ENCODE measurements around the gene TM2D3. TPM values are rescaled to one million over a fixed set of nuclear protein-coding genes. Genes with fewer than 3 reads are reported as not detected.

The TM2D3 gene, protein sequence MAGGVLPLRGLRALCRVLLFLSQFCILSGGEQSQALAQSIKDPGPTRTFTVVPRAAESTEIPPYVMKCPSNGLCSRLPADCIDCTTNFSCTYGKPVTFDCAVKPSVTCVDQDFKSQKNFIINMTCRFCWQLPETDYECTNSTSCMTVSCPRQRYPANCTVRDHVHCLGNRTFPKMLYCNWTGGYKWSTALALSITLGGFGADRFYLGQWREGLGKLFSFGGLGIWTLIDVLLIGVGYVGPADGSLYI
- 10 to 100 TPM; 64.4 to 74.1 (median 66.0) TPM for polyA plus RNA-seq (ENCODE audit: insufficient read length in 3 of 3)

DNA sequence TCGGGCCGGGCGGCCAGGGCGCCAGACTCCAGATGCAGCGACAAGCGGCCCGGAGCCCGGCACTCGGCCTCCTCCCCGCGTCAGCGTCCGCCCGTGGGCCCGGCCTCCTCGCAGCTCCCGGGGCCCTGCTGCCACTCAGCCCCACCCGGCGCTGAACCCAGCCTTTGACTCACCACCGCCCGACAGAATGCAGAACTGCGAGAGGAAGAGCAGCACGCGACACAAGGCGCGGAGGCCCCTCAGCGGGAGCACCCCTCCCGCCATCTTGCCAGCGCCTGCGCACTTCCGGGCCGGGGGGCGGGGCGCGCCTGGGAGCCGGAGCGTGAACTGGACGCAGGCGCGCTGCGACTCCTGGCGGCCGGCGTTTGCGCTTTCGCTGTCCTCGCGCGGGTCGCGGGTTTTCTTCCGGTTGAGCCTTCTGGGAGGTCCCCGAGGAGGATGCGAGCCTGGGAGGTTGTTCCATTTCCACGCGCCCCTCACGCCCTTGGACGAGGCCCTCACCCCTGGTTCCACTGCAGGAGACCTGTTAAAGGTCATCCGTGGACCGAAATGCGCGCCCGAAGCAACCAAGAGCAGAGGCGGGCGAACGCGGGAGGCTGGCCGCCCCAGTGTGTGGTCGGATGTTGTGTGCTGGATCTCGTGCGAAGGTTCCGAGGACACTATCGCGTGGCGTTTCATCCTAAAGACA lies at the start of gene TM2D3:
Gene TM2D3 (minus strand): TSS at position 284 of the 688 bp plus-strand sequence. CDS start 20 bp downstream, at position 264.
- peak; percentile 77 to 87 (median 86) for DNase-seq (ENCODE audit: low read depth in 3 of 3, low spot score in 2 of 3)

DNA sequence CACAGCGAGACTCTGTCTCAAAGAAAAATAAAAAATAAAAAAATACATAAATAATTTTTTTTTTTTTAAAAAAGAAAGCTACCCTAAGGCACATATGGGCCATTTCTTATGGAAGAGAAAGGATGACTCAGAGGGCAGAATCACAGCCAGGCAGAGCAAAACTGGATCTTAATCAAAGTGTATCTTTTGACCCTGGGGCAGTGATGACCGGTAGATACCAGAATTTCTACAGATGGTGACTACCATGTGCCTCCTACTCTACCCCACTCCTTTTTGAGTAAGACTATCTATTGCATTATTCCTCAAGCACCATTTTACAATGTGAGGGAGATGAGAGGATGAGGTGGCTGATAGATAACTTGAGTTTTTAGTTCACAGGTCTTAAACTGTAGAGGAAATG lies 46.1 kb upstream of the TM2D3 start:
- no peak for DNase-seq (ENCODE audit: low read depth in 3 of 3, low spot score in 2 of 3)

DNA sequence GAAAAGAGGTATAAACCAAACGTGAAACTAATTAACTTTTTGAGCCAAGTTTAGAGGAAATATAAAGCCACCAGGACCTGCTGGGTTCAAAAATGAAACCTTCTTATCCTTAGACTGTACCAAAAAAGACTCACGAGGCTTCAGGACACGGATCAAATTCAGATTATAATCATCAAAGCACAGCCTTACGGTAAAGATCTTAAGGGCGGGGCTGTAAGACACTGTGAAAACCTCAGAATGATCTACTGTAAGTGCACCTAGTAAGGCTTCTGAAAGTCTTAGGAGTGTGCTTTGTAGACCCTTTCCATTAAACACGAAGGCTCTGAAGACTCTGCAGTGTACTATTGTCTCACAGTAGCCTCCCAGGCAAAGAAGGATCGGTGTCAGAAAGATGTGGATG lies 45.3 kb upstream of the TM2D3 start:
- no peak for DNase-seq (ENCODE audit: low read depth in 3 of 3, low spot score in 2 of 3)

DNA sequence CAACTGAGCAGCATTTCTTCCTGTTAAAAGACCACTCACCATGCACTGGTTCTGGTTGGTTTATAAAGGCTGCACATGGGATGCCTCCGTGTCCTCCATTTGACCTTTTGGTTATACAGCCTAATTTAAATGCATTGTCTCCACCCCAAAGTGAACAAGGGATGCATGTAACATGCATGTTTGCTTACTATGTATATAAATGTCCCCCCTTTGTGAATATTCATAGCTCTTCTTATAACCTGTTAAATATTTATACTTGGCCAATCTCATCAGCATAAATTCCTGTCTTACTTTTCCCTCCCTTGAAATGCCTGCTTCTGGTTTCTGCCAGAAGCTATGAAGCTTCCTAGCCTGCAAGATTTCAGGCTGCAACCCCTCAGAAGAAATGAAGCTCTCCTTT lies 44.6 kb upstream of the TM2D3 start:
- no peak for DNase-seq (ENCODE audit: low read depth in 3 of 3, low spot score in 2 of 3)

DNA sequence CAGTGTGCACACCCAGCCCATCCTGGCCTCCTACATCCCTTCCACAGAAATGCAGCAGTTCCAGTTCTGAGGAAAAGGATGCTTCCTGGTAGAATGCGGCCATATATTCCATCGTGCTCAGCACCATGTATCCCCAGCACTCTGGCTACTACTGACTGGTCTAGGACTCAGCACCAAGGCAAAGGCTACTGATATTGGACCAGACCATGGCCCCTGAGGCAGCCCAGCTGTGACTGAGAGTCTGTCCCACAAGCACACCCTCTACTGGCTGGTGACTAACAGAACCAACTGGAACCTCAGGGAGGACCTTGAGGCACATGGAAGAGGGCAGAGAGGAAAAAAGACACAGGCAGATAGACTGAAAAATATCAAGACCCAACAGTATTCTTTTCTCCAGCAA lies 42.1 kb upstream of the TM2D3 start:
- no peak for DNase-seq (ENCODE audit: low read depth in 3 of 3, low spot score in 2 of 3)

DNA sequence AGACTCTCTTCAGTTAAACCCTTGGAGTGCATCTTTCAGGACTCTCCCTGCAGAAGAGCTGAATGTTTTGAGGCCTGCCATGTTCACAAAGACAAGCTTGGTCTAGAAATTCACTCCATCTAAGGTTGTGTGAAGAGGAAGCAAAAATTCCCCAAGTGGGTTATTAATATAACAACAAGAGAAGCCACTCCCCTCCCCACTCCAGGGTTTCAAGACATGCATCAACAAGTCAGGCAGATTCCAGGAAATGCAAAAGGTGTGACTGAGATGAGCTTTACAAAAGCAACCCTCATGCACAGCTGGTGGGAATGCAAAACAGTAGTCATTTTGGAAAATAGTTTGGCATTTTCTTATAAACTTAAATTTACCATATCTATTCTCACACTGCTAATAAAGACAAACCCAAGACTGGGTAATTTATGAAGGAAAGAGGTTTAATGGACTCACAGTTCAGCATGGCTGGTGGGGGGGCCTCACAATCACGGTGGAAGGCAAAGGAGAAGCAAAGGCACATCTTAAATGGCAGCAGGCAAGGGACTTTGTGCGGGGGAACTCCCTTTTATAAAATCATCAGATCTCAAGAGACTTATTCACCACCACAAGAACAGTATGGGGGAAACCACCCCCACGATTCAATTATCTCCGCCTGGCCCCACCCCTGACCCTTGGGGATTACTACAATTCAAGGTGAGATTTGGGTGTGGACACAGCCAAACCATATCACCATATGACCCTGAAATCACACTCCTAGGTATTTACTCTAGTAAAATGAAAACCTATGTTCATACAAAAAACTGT lies 40.8 kb upstream of the TM2D3 start:
- DNase-seq (ENCODE audit: low read depth in 3 of 3, low spot score in 2 of 3) = no peak

DNA sequence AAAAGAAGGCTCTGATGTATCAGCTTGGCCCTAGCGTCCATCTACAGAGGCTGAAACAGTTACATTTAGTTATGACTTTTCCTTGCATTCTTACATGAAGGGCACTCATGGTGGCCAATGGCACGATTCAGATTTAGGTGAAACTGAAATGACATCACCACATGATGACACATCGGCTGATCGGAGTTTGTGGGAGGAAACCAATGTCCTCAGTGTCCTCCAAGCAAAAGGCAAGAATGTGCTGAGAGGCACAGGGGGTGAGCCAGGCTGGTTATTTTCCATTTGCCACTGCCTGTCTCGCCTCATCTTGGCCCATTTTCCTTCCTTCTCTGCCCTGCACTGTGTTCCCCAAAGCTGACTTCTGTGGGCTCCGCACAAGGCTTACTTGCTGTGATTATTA lies 37.7 kb upstream of the TM2D3 start:
- DNase-seq (ENCODE audit: low read depth in 3 of 3, low spot score in 2 of 3) = no peak

DNA sequence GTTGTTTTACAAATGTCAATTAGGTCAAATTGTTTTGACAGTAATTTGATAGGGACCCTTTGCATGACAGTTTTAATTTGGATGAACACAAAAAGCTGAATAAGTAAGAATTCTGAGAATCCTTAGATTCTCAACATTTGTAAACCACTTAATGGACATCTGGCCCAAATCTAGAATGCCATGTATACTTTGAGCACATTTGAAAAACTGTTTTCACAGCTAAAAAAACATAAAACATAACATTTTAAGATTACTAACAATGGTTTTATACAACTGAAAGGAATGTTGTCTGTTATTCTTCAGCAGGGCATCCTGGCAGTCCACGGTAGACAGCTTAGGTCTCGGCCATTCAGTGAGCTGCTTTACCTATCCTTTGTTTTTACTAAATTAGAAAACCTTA lies 34.5 kb upstream of the TM2D3 start:
- no peak for DNase-seq (ENCODE audit: low read depth in 3 of 3, low spot score in 2 of 3)

DNA sequence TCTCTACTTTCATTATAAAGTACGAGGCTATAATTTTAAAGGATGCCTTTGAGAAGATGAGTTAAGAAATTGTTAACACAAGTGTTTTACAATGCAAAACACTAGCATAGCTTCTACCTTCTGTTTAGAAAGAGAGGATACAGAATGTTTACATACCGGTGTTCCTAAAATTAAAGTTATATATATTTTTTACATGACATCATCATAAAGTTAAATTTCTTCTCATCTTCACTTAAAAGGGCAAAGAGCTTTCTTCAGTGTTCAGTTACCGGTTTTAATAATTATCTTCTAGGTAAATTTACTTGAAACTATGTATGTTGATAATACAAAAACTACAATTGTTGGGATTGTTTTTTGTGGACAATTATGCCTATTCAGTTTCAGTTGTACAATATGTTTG lies 32.7 kb upstream of the TM2D3 start:
- DNase-seq (ENCODE audit: low read depth in 3 of 3, low spot score in 2 of 3) = no peak

DNA sequence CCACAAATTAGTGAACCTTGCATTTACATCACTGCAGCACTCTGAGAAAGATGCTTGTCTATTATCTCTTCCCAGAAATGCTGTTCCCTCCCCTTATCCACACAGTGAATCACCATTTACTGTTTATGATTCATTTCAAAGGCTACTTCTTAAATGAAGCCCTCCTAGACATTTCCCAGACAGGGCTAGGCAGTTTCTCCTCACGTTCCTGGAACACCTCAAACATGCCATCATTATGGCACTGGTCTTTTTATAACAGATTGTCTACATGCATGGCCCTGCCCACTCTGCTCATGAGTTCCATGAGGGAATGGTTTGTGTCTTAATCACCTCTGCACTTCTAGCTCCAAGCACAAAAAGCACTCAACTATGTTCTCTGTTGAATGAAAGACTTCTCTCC lies 32.2 kb upstream of the TM2D3 start:
- DNase-seq (ENCODE audit: low read depth in 3 of 3, low spot score in 2 of 3) = no peak

DNA sequence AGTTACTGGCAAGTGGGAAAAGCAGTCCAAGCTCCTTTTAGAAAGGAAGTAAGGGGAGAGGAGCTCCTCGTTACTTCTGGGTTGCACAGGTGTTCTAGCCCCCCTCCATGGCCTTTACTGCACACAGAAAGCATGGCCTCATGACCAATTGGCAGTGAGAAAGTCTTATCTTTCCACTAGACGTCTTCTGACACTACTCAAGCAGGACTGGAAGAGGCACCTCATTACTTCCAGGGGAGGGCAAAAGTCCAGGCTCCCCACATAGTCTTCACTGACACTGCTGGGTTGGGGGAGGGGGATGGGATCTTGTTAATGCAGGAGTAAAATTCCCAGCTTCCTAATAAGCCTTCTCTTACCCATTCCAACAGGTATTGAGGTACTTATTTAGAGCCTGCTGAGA lies 27.6 kb upstream of the TM2D3 start:
- DNase-seq (ENCODE audit: low read depth in 3 of 3, low spot score in 2 of 3) = no peak

DNA sequence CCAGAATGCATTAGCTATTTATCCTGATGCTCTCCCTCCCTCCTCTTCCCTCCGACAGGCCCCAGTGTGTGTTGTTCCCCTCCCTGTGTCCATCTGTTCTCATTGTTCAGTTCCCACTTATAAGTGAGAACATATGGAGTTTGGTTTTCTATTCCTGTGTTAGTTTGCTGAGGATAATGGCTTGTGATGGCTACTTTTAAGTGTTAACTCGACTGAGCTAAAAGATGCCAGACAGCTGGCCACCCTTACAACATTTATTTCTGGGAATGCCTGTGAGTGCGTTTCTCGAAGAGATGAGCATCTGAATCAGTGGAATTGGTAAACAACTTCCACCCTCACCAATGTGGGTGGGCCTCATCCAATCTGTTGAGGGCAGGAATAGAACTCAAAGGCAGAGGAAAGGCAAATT lies 24.7 kb upstream of the TM2D3 start:
- no peak for DNase-seq (ENCODE audit: low read depth in 3 of 3, low spot score in 2 of 3)

DNA sequence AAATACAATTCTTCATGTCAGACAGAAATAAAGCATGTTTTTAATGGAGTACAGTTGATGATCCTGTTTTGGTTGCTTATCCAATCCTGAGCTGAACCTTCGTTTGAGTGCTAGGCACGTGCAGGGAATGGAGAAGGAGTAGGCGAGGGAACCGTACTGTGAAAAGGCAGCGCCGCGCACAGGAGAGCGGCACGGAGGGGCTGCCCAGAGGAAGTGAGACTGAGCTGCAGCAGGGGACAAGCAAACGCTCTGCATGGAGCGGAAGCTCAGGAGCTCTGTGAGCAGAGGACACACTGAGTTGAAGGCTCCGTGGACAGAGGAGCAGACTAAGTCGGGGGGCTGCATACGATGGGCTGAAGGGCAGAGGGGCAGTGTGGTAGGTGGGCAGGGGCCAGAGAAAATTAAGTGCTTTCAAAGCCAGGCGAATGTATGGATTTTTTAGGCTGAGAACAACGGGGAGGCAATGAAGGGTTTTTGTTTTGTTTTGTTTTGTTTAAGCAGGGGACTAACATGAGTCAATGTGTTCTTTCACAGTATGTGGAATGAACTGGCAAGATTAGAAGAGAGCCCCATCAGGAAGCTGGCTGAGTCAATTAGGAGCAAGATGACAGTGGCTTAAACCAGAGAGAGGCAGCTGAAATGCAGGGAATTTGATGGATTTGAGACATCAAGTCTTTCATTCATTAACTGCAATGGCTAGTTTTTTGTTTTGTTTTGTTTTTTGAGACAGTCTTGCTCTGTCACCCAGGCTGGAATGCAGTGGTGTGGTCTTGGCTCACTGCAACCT lies 23.8 kb upstream of the TM2D3 start:
- DNase-seq (ENCODE audit: low read depth in 3 of 3, low spot score in 2 of 3) = no peak

DNA sequence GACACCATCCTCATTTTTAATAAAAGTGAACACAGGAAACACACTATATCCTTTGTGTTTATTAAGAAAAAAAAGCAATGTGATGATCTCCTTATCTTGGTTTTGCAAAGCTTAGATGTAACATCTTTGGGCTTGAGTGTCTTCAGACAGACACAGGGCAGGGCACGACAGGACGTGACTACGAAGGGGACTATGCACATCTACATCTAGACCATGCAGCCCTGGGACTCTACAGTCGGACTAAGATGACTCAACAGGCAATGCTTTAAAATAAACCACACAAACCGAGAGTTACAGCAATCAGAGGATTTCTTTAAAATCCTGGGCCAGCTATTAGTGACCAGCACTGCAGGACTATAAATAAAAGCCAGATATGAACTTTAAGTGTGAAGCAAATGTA lies 22.8 kb upstream of the TM2D3 start:
- no peak for DNase-seq (ENCODE audit: low read depth in 3 of 3, low spot score in 2 of 3)

DNA sequence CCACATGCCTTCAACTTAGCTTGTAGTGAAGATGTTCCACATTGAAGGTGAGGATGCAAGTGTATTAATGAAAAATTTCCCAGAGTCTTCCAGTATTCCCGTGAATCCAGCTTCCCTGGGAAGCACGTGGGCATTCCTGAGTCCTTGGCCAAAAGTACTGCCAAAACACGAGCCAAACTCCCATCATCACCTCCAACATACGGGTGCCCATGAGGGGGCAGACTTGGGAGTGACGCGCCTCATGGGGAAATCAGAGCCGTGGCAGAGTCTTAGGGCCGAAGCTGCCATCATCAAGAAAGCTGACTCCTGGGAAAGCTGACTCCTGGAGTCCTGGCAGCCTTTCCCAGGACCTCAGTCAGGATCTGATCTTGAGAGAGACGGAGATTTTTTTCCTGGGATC lies 20.1 kb upstream of the TM2D3 start:
- no peak for DNase-seq (ENCODE audit: low read depth in 3 of 3, low spot score in 2 of 3)

DNA sequence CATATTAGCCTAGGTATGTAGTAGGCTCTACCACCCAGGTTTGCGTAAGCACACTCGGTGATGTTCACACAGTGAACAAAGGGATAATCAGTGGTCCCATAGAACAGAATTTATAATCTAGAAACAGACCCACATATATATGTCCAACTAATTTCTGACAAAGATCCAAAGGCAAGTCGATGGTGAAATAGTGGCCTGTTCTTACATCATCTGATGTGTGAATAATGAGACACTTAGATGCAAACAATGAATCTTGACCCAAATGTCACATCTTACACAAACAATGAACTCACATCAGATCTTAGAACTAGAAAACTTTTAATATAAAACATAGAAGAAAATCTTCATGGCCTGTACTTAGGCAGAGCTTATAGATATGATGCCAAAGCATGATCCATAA lies 17.6 kb upstream of the TM2D3 start:
- no peak for DNase-seq (ENCODE audit: low read depth in 3 of 3, low spot score in 2 of 3)

DNA sequence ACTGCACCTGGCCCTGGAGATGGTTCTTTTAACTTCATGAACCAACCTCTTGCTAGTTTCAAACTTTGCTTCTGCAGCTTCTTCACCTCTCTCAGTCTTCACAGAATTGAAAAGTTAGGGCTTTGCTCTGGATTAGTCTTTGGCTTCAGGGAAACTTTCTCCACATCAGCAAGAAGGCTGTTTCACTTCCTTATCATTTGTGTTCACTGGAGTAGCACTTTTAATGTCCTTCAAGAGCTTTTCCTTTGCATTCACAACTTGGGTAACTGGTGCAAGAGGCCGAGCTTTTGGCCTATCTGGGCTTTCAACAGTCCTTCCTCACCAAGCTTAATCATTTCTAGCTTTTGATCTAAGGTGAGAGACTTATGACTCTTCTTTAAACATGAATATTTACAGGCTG lies 15.7 kb upstream of the TM2D3 start:
- no peak for DNase-seq (ENCODE audit: low read depth in 3 of 3, low spot score in 2 of 3)

DNA sequence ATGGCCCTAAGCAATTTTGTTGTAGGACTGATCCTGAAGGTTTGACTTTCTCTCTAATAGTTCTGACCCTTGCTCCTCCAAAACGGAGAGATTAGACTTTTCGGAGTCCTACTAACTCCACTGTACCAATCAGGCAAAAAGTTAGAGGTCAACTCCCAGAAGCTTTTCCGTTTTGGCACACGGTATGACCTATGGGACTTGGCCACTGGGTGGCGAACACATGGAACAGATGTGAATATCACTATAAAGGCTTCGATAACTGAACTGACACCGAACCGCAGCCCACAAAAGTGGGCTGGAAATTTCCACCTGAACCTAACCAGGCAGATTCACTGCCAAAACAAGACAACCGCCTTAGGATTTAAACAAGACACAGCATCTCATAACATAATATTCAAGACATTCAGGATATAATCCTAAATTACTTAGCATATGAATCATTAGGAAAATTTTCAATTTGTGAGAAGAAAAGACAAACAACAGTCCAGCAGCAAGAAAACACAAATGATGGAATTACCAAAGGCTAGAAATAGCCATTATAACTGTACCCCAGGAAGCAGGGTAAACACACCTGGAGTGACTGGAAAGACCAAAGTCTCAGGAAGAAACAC lies 12.2 kb upstream of the TM2D3 start:
- no peak for DNase-seq (ENCODE audit: low read depth in 3 of 3, low spot score in 2 of 3)

DNA sequence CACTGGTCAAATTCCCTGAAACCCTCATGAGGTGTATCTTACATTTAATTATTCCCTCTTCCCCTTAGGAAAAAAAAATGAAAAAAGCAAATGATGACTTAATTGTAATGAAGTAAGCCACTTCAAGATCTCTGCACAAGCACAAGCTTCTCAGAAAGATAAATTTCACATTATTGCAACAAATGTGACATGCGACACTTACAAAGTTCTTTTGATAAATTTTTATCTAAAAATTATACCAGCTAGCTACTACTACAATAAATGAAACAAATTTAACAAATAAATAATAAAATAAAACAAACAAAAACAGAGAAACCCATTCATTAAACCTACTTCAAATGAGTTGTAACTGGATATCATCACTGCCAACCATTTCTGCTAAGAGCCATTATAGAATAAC lies 10.0 kb upstream of the TM2D3 start:
- DNase-seq (ENCODE audit: low read depth in 3 of 3, low spot score in 2 of 3) = no peak

DNA sequence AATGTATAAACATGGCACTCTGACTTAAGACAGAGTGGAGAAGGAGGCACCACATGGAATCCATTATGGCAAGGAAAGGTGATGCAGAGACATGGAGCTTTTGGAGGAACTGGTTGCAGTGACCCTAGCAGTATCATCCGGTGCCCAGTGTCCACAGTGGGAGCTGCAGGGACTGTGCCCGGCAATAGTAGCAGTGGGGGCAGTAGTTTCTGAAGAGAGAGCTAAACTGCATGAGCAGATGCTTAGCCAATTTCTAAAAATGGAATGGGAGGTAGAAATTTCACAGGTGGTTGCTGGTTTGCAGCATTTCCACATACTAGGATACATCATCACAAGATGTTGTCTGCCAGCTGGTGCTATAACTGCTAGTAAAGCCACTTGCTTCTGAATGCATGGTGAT lies 7.8 kb upstream of the TM2D3 start:
- DNase-seq (ENCODE audit: low read depth in 3 of 3, low spot score in 2 of 3) = no peak

Data from right renal cortex interstitium (tissue), 3 donors.